HepG2 (cell line): ENCODE results near the gene NDN.

Experiments
- AGO2 ChIP-seq: fragments of 200-400 bp; formaldehyde crosslinking; optimal IDR thresholded peaks from 2 replicates; pipeline ENCODE3; 2017; ENCODE audit warnings: mild to moderate bottlenecking, low read depth, low read length, moderate library complexity
- CTCF ChIP-seq: sonication (generic); formaldehyde crosslinking; IDR thresholded peaks from 2 replicates; pipeline ENCODE4 v1.5.0; 2020; ENCODE audit warnings: mild to moderate bottlenecking, missing genetic modification reagents, moderate library complexity
- FOXM1 ChIP-seq: sonication (generic); formaldehyde crosslinking; IDR thresholded peaks from 2 replicates; pipeline ENCODE4 v1.5.0; 2020; ENCODE audit warnings: missing genetic modification reagents
- FOXP4 ChIP-seq: sonication (generic); formaldehyde crosslinking; IDR thresholded peaks from 2 replicates; pipeline ENCODE4 v1.4.0; 2020; ENCODE audit warnings: missing genetic modification reagents
- POLR2A ChIP-seq, 2 experiments: IDR thresholded peaks; 2 replicates each; pipeline ENCODE4 v1.6.1; 2011; ENCODE audit warnings: low read depth in 2 of 2, low read length in 2 of 2, mild to moderate bottlenecking in 1 of 2, moderate library complexity in 1 of 2; ENCODE audit not compliant: insufficient read depth in 1 of 2
- TCF7 ChIP-seq: sonication (generic); IDR thresholded peaks from 2 replicates; pipeline ENCODE4 v1.6.1; 2016; ENCODE audit warnings: antibody characterized with exemption, low read depth
- ZNF350 ChIP-seq: sonication (generic); formaldehyde crosslinking; IDR thresholded peaks from 2 replicates; pipeline ENCODE4 v1.4.0; 2020; ENCODE audit warnings: mild to moderate bottlenecking, low read depth, missing genetic modification reagents, borderline replicate concordance
- ZNF660 ChIP-seq: sonication (generic); formaldehyde crosslinking; IDR thresholded peaks from 2 replicates; pipeline ENCODE4 v1.5.1; 2020; ENCODE audit warnings: mild to moderate bottlenecking, low read depth, missing genetic modification reagents, borderline replicate concordance
- TF ChIP-seq, protein P1 (sequence below): sonication (generic); formaldehyde crosslinking; IDR thresholded peaks from 2 replicates; pipeline ENCODE4 v1.4.0; 2020; ENCODE audit warnings: missing genetic modification reagents
- TF ChIP-seq, protein P2 (sequence below): sonication (generic); formaldehyde crosslinking; IDR thresholded peaks from 2 replicates; pipeline ENCODE4 v1.4.0; 2020; ENCODE audit warnings: missing genetic modification reagents
- TF ChIP-seq, protein P3 (sequence below): IDR thresholded peaks from 2 replicates; pipeline ENCODE4 v1.6.1; 2012; ENCODE audit warnings: inconsistent platforms

DNA sequence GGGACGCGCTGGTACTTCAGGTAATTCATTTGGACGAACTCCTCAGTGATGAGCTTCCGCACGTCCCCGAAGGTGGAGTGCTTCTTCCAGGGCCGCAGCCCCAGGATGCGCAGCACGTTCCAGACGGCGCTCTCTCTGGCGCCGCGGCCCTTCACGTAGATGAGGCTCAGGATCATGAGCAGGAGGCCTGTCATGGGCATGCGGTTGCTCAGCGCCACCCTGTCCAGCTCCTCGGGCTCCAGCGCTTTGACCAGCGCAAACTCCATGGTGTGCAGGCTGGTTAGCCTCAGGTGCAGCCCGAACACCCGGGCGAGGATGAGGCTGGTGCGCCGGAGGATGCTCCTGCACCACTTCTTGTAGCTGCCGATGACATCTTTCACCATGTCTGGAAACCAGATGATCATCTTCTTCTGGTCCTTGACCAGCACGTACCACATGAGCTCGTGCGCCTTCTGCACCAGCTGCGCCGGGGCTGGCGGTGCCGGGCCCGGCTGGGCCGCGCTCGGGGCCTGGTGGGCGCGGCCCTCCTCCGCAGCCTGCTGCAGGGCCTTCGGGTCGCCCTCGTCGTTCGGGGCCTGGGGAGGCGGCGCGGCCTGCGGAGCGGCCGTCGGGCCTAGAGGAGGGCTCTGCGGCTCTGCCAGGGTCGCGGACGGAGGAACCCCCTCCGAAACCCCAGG lies 501 bp downstream of the NDN start:
- TF ChIP-seq, protein P1, sequence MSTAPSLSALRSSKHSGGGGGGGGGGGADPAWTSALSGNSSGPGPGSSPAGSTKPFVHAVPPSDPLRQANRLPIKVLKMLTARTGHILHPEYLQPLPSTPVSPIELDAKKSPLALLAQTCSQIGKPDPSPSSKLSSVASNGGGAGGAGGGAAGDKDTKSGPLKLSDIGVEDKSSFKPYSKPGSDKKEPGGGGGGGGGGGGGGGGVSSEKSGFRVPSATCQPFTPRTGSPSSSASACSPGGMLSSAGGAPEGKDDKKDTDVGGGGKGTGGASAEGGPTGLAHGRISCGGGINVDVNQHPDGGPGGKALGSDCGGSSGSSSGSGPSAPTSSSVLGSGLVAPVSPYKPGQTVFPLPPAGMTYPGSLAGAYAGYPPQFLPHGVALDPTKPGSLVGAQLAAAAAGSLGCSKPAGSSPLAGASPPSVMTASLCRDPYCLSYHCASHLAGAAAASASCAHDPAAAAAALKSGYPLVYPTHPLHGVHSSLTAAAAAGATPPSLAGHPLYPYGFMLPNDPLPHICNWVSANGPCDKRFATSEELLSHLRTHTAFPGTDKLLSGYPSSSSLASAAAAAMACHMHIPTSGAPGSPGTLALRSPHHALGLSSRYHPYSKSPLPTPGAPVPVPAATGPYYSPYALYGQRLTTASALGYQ = no peak
- TF ChIP-seq ZNF350 (CRISPR knock-in tag) (no peak), CTCF (no peak), ZNF660 (CRISPR knock-in tag) (no peak), AGO2 (no peak), FOXM1 (CRISPR knock-in tag) (no peak), FOXP4 (no peak), TCF7 (no peak), POLR2A (IDR thresholded peaks at IDR 0.05; ENCODE audit: insufficient read depth in 1 of 2, low read depth in 2 of 2, low read length in 2 of 2) (no peak)
- TF ChIP-seq, protein P2, sequence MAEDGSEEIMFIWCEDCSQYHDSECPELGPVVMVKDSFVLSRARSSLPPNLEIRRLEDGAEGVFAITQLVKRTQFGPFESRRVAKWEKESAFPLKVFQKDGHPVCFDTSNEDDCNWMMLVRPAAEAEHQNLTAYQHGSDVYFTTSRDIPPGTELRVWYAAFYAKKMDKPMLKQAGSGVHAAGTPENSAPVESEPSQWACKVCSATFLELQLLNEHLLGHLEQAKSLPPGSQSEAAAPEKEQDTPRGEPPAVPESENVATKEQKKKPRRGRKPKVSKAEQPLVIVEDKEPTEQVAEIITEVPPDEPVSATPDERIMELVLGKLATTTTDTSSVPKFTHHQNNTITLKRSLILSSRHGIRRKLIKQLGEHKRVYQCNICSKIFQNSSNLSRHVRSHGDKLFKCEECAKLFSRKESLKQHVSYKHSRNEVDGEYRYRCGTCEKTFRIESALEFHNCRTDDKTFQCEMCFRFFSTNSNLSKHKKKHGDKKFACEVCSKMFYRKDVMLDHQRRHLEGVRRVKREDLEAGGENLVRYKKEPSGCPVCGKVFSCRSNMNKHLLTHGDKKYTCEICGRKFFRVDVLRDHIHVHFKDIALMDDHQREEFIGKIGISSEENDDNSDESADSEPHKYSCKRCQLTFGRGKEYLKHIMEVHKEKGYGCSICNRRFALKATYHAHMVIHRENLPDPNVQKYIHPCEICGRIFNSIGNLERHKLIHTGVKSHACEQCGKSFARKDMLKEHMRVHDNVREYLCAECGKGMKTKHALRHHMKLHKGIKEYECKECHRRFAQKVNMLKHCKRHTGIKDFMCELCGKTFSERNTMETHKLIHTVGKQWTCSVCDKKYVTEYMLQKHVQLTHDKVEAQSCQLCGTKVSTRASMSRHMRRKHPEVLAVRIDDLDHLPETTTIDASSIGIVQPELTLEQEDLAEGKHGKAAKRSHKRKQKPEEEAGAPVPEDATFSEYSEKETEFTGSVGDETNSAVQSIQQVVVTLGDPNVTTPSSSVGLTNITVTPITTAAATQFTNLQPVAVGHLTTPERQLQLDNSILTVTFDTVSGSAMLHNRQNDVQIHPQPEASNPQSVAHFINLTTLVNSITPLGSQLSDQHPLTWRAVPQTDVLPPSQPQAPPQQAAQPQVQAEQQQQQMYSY (CRISPR knock-in tag) = no peak
- TF ChIP-seq, protein P3, sequence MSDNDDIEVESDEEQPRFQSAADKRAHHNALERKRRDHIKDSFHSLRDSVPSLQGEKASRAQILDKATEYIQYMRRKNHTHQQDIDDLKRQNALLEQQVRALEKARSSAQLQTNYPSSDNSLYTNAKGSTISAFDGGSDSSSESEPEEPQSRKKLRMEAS = no peak
